ENCODE results near the gene GPR62. TPM values are rescaled to one million over a fixed set of nuclear protein-coding genes. Genes with fewer than 3 reads are reported as not detected.

The GPR62 gene
- total RNA-seq = 0.19 TPM in 1 of 3 replicates, not detected in the others
- long read RNA-seq = 0 reads

- H3K27ac Mint-ChIP-seq (ENCODE audit: unreplicated experiment) = no peak within 1 kb of the TSS
- TF ChIP-seq CTCF (IDR thresholded peaks at IDR 0.05) = no peak
These were observed at the start of gene GPR62 for GRCh38 chr3:51955175-51955892. GPR62 (plus strand) TSS chr3:51955381; CDS start chr3:51955653, 272 bp downstream.

GRCh38 chr3:51908026-51908425 is 47.2 kb upstream of the GPR62 start:
- Mint-ChIP-seq H3K36me3 (ENCODE audit: low read depth) (no peaks in the 10 kb centered on the region), H3K27me3 (ENCODE audit: low read depth) (no peaks in the 10 kb centered on the region), H3K4me3 (ENCODE audit: unreplicated experiment) (no peak overlapping the region), H3K4me1 (ENCODE audit: low read depth) (no peaks in the 10 kb centered on the region), H3K27ac (ENCODE audit: unreplicated experiment) (no peak overlapping the region), H3K9me3 (ENCODE audit: low read depth) (peaks cover 27% of the 10 kb centered on the region)
- no peak for DNase-seq (ENCODE audit: low spot score)
- TF ChIP-seq CTCF (IDR thresholded peaks at IDR 0.05) = no peak

More at GRCh38 chr3:51955175-51955892, at the start of gene GPR62:
- Mint-ChIP-seq H3K27me3 (ENCODE audit: low read depth) (peaks cover 5% of the 10 kb centered on the region), H3K4me1 (ENCODE audit: low read depth) (no peaks in the 10 kb centered on the region), H3K36me3 (ENCODE audit: low read depth) (peaks cover 3% of the 10 kb centered on the region), H3K4me3 (ENCODE audit: unreplicated experiment) (no peak within 1 kb of the TSS), H3K9me3 (ENCODE audit: low read depth) (no peaks in the 10 kb centered on the region)
- no peak for DNase-seq (ENCODE audit: low spot score)

GRCh38 chr3:51916418-51916817 is 38.8 kb upstream of the GPR62 start:
- TF ChIP-seq CTCF (IDR thresholded peaks at IDR 0.05) = no peak
- Mint-ChIP-seq H3K36me3 (ENCODE audit: low read depth) (no peaks in the 10 kb centered on the region), H3K27me3 (ENCODE audit: low read depth) (peaks cover 29% of the 10 kb centered on the region), H3K4me1 (ENCODE audit: low read depth) (no peaks in the 10 kb centered on the region), H3K4me3 (ENCODE audit: unreplicated experiment) (no peak overlapping the region), H3K9me3 (ENCODE audit: low read depth) (no peaks in the 10 kb centered on the region), H3K27ac (ENCODE audit: unreplicated experiment) (no peak overlapping the region)
- no peak for DNase-seq (ENCODE audit: low spot score)

GRCh38 chr3:51921081-51921578 is 34.1 kb upstream of the GPR62 start:
- peaks cover 28% of the 10 kb centered on the region for H3K27me3 Mint-ChIP-seq (ENCODE audit: low read depth)
- DNase-seq (ENCODE audit: low spot score) = no peak
- no peak for TF ChIP-seq CTCF (IDR thresholded peaks at IDR 0.05)
- no peaks in the 10 kb centered on the region for H3K9me3 Mint-ChIP-seq (ENCODE audit: low read depth)
- H3K4me3 Mint-ChIP-seq (ENCODE audit: unreplicated experiment) = no peak overlapping the region
- H3K27ac Mint-ChIP-seq (ENCODE audit: unreplicated experiment) = no peak overlapping the region
- H3K4me1 Mint-ChIP-seq (ENCODE audit: low read depth) = no peaks in the 10 kb centered on the region
- H3K36me3 Mint-ChIP-seq (ENCODE audit: low read depth) = no peaks in the 10 kb centered on the region

GRCh38 chr3:51927061-51927977 is 27.9 kb upstream of the GPR62 start:
- peaks cover 4% of the 10 kb centered on the region for H3K36me3 Mint-ChIP-seq (ENCODE audit: low read depth)
- no peaks in the 10 kb centered on the region for H3K9me3 Mint-ChIP-seq (ENCODE audit: low read depth)
- H3K4me1 Mint-ChIP-seq (ENCODE audit: low read depth) = no peaks in the 10 kb centered on the region
- no peak for DNase-seq (ENCODE audit: low spot score)
- TF ChIP-seq CTCF (IDR thresholded peaks at IDR 0.05) = no peak
- no peak overlapping the region for H3K27ac Mint-ChIP-seq (ENCODE audit: unreplicated experiment)
- no peak overlapping the region for H3K4me3 Mint-ChIP-seq (ENCODE audit: unreplicated experiment)
- no peaks in the 10 kb centered on the region for H3K27me3 Mint-ChIP-seq (ENCODE audit: low read depth)

Data from chondrocyte (in vitro differentiated cells).